A549 (cell line): Measurements from ENCODE around the gene SLC22A23.

Source experiments
- CEBPB ChIP-seq, 2 experiments: fragments of >200 bp in 1 of 2; sonication (Bioruptor Twin) in 1 of 2; formaldehyde crosslinking in 1 of 2; IDR thresholded peaks; 2 replicates each; pipeline ENCODE4 v1.6.1; 2012 to 2016
- MYC ChIP-seq: IDR thresholded peaks from 2 replicates; pipeline ENCODE4 v1.6.1; 2012; ENCODE audit warnings: mild to moderate bottlenecking, inconsistent platforms, low read length, improper control_type of control experiment, borderline replicate concordance
- POLR2A ChIP-seq: IDR thresholded peaks from 2 replicates; pipeline ENCODE4 v1.6.1; 2012; ENCODE audit warnings: mild to moderate bottlenecking, low read length
- POLR2AphosphoS2 ChIP-seq: conservative IDR thresholded peaks from 2 replicates; pipeline ENCODE4 v1.6.1; 2012; ENCODE audit warnings: low read length, improper control_type of control experiment, inconsistent platforms
- TF ChIP-seq, protein P1 (sequence below): fragments of >200 bp; sonication (Bioruptor Twin); formaldehyde crosslinking; IDR thresholded peaks from 3 replicates; pipeline ENCODE4 v1.5.1; 2016

DNA sequence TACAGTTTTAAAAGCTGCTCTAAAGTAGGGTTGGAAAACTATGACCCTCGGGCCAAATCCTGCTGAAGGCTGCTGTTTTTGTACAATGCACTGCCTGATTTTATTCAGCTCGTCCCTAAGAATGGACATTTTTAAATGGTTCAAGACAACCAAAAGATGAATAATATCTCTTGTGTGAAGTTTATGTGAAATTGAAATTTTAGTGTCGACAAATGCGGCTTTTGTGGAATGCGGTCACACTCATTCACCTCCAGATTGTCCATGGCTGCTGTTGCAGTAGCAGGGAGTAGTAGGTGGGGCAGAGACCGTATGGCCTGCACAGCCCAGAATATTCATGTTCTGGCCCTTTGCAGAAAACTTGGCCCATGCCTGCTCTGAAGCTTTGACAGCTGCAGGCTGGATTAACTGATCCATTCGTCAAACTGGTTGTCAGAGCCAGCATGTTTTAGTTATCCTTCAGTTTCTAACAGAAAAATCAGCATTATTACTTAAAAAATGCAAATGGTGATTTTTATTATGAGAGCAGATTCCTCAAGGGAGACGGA lies 106.5 kb downstream of the SLC22A23 start:
- TF ChIP-seq CEBPB (IDR thresholded peaks at IDR 0.05), result no peak
- no peak for TF ChIP-seq POLR2A
- TF ChIP-seq, protein P1, sequence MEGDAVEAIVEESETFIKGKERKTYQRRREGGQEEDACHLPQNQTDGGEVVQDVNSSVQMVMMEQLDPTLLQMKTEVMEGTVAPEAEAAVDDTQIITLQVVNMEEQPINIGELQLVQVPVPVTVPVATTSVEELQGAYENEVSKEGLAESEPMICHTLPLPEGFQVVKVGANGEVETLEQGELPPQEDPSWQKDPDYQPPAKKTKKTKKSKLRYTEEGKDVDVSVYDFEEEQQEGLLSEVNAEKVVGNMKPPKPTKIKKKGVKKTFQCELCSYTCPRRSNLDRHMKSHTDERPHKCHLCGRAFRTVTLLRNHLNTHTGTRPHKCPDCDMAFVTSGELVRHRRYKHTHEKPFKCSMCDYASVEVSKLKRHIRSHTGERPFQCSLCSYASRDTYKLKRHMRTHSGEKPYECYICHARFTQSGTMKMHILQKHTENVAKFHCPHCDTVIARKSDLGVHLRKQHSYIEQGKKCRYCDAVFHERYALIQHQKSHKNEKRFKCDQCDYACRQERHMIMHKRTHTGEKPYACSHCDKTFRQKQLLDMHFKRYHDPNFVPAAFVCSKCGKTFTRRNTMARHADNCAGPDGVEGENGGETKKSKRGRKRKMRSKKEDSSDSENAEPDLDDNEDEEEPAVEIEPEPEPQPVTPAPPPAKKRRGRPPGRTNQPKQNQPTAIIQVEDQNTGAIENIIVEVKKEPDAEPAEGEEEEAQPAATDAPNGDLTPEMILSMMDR, result no peak
- TF ChIP-seq POLR2AphosphoS2, result no peak
- TF ChIP-seq MYC, result no peak
